ENCODE results near the gene ANKRD23. TPM values are rescaled to one million over a fixed set of nuclear protein-coding genes. Genes with fewer than 3 reads are reported as not detected.
A peak's percentile ranks its signal among the peaks of the same experiment; 100 is the strongest.

ANKRD23 gene
- total RNA-seq, 1 donor from 2014 or later, result 12.5 TPM

DNA sequence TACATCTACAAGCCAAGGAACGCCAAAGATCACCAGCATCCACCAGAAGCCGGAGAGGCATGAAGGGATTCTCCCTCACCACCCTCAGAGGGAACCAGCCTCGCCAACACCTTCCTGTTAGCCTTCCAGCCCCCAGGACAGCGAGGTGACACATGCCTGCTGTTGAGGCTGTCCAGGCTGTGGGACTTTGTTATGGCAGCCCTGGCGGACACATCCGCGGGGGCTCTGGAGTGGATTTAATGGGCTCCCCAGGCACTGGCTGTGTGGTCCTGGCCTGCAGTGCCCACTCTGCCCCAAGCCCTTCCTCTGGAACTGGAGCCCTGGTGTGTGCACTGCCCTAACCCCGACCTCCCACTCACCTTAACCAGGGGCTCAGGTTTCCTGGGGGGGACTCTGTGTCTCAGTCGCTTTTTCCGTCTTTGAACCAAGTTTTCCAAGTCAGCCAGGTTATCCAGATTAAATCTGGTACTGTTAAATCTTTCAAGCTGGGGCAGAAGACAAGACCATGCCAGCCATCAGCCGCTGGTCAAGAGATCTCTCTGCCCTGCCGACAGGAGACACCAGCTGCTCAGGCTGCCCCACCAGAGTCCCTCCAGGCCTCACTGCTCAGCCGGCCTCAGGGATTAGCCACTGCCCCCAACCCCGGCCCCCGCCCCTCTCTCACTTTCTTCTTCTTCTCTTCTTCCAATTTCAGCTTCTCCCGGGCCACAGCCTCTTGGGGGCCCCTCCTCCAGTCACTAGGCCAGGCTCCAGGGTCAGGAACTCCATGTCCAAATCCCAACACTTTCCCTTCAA is 1.9 kb downstream of the ANKRD23 start:
- Mint-ChIP-seq H3K9me3 (no peaks in the 10 kb centered on the region), H3K27me3 (ENCODE audit: low read depth) (no peaks in the 10 kb centered on the region), H3K4me1 (peaks cover 4% of the 10 kb centered on the region), H3K4me3 (no peak overlapping the region), H3K27ac (no peak overlapping the region), H3K36me3 (peaks cover 7% of the 10 kb centered on the region)
- no peak for DNase-seq (ENCODE audit: low spot score in 2 of 2, unreplicated experiment in 2 of 2)
- TF ChIP-seq, protein P1, sequence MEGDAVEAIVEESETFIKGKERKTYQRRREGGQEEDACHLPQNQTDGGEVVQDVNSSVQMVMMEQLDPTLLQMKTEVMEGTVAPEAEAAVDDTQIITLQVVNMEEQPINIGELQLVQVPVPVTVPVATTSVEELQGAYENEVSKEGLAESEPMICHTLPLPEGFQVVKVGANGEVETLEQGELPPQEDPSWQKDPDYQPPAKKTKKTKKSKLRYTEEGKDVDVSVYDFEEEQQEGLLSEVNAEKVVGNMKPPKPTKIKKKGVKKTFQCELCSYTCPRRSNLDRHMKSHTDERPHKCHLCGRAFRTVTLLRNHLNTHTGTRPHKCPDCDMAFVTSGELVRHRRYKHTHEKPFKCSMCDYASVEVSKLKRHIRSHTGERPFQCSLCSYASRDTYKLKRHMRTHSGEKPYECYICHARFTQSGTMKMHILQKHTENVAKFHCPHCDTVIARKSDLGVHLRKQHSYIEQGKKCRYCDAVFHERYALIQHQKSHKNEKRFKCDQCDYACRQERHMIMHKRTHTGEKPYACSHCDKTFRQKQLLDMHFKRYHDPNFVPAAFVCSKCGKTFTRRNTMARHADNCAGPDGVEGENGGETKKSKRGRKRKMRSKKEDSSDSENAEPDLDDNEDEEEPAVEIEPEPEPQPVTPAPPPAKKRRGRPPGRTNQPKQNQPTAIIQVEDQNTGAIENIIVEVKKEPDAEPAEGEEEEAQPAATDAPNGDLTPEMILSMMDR (IDR thresholded peaks at IDR 0.05; ENCODE audit: unreplicated experiment), result no peak

- no peaks in the 10 kb centered on the region for H3K27me3 Mint-ChIP-seq (ENCODE audit: low read depth)
- H3K4me1 Mint-ChIP-seq, result peaks cover 4% of the 10 kb centered on the region
- TF ChIP-seq, protein P1 (IDR thresholded peaks at IDR 0.05; ENCODE audit: unreplicated experiment), result no peak
- H3K36me3 Mint-ChIP-seq, result peaks cover 10% of the 10 kb centered on the region
- peak overlapping the region; percentile 21 for H3K27ac Mint-ChIP-seq
- no peaks in the 10 kb centered on the region for H3K9me3 Mint-ChIP-seq
- H3K4me3 Mint-ChIP-seq, result no peak overlapping the region
- no peak for DNase-seq (ENCODE audit: low spot score in 2 of 2, unreplicated experiment in 2 of 2)
These were observed 3.7 kb downstream of the ANKRD23 start for GRCh38 chr2:96839875-96840850.

GRCh38 chr2:96839293-96839874 is 4.4 kb downstream of the ANKRD23 start:
- Mint-ChIP-seq H3K36me3 (peaks cover 10% of the 10 kb centered on the region), H3K4me3 (no peak overlapping the region), H3K4me1 (peaks cover 4% of the 10 kb centered on the region), H3K9me3 (no peaks in the 10 kb centered on the region), H3K27ac (no peak overlapping the region), H3K27me3 (ENCODE audit: low read depth) (no peaks in the 10 kb centered on the region)
- no peak for DNase-seq (ENCODE audit: low spot score in 2 of 2, unreplicated experiment in 2 of 2)
- TF ChIP-seq, protein P1 (IDR thresholded peaks at IDR 0.05; ENCODE audit: unreplicated experiment), result no peak

GRCh38 chr2:96838345-96839292 is 5.2 kb downstream of the ANKRD23 start:
- Mint-ChIP-seq H3K9me3 (no peaks in the 10 kb centered on the region), H3K4me1 (peaks cover 5% of the 10 kb centered on the region), H3K27ac (no peak overlapping the region), H3K27me3 (ENCODE audit: low read depth) (no peaks in the 10 kb centered on the region), H3K36me3 (peaks cover 10% of the 10 kb centered on the region), H3K4me3 (no peak overlapping the region)
- TF ChIP-seq, protein P1 (IDR thresholded peaks at IDR 0.05; ENCODE audit: unreplicated experiment), result no peak
- no peak for DNase-seq (ENCODE audit: low spot score in 2 of 2, unreplicated experiment in 2 of 2)

DNA sequence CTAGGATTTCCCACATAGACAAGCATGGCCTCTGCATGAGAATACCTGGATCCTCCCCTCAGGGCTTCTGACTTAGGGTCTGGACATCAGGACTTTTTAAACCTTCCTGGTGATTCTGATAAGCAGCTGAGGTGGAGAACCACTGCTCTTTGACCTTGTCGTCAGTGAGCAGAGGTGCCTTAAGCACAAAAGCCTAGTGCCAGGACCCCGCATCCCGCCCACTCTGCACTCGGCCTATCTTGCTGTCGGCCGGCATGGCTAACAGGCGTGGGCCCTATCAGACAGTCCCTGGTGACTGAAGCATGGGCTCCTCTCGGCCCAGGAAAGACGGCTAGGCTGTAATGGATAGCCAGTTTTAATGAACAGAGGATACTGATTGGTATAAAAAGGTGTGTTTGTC is 6.2 kb downstream of the ANKRD23 start:
- no peak overlapping the region for H3K27ac Mint-ChIP-seq
- H3K36me3 Mint-ChIP-seq, result peaks cover 12% of the 10 kb centered on the region
- TF ChIP-seq, protein P1 (IDR thresholded peaks at IDR 0.05; ENCODE audit: unreplicated experiment), result no peak
- no peaks in the 10 kb centered on the region for H3K9me3 Mint-ChIP-seq
- no peak for DNase-seq (ENCODE audit: low spot score in 2 of 2, unreplicated experiment in 2 of 2)
- H3K27me3 Mint-ChIP-seq (ENCODE audit: low read depth), result no peaks in the 10 kb centered on the region
- no peak overlapping the region for H3K4me3 Mint-ChIP-seq
- peaks cover 12% of the 10 kb centered on the region for H3K4me1 Mint-ChIP-seq

Measured in mesothelial cell of epicardium (in vitro differentiated cells).